HepG2 (cell line): ENCODE data around the gene RDH14. TPM values are rescaled to one million over a fixed set of nuclear protein-coding genes. Genes with fewer than 3 reads are reported as not detected.

Experiments used
- KDM1A ChIP-seq: IDR thresholded peaks from 2 replicates; pipeline ENCODE4 v1.6.1; 2016; ENCODE audit warnings: missing compliant biosample characterization
- MLLT10 ChIP-seq: sonication (generic); formaldehyde crosslinking; IDR thresholded peaks from 2 replicates; pipeline ENCODE4 v1.4.0; 2020; ENCODE audit warnings: missing genetic modification reagents
- NFE2L1 ChIP-seq: sonication (generic); formaldehyde crosslinking; IDR thresholded peaks from 2 replicates; pipeline ENCODE4 v1.4.0; 2020; ENCODE audit warnings: missing genetic modification reagents, mild to moderate bottlenecking, borderline replicate concordance
- POLR2AphosphoS2 ChIP-seq: IDR thresholded peaks from 2 replicates; pipeline ENCODE4 v1.6.1; 2011; ENCODE audit warnings: low read depth, low read length, improper control_type of control experiment
- REPIN1 ChIP-seq: sonication (generic); formaldehyde crosslinking; IDR thresholded peaks from 2 replicates; pipeline ENCODE4 v1.8.0; 2022; ENCODE audit warnings: missing genetic modification reagents, low read depth, mild to moderate bottlenecking, borderline replicate concordance
- RFXAP ChIP-seq: sonication (generic); formaldehyde crosslinking; IDR thresholded peaks from 2 replicates; pipeline ENCODE4 v1.4.0; 2020; ENCODE audit warnings: missing genetic modification reagents, borderline replicate concordance
- SALL1 ChIP-seq: sonication (generic); formaldehyde crosslinking; IDR thresholded peaks from 2 replicates; pipeline ENCODE4 v1.8.0; 2022; ENCODE audit warnings: mild to moderate bottlenecking, missing genetic modification reagents
- SRSF9 ChIP-seq: fragments of 200-400 bp; formaldehyde crosslinking; IDR thresholded peaks from 2 replicates; pipeline ENCODE4 v1.6.1; 2018; ENCODE audit warnings: borderline replicate concordance, mild to moderate bottlenecking, low read depth, low read length; ENCODE audit not compliant: insufficient read depth, poor library complexity, severe bottlenecking
- ZFP41 ChIP-seq: sonication (generic); formaldehyde crosslinking; IDR thresholded peaks from 2 replicates; pipeline ENCODE4 v1.4.0; 2020; ENCODE audit warnings: mild to moderate bottlenecking, missing genetic modification reagents, borderline replicate concordance
- ZNF260 ChIP-seq: sonication (generic); formaldehyde crosslinking; IDR thresholded peaks from 2 replicates; pipeline ENCODE4 v1.4.0; 2020; ENCODE audit warnings: missing genetic modification reagents, low read depth, mild to moderate bottlenecking, borderline replicate concordance
- ZNF274 ChIP-seq: sonication (generic); formaldehyde crosslinking; IDR thresholded peaks from 2 replicates; pipeline ENCODE4 v1.5.1; 2020; ENCODE audit warnings: mild to moderate bottlenecking, missing genetic modification reagents
- ZSCAN25 ChIP-seq: sonication (generic); formaldehyde crosslinking; IDR thresholded peaks from 2 replicates; pipeline ENCODE4 v1.8.0; 2022; ENCODE audit warnings: mild to moderate bottlenecking, missing genetic modification reagents
- polyA plus RNA-seq, 8 experiments: library from polyadenylated mRNA; depleted of rRNA in 3 of 8; stranded (reverse) in 7 of 8; unstranded in 1 of 8; fragments of >200 nt; fragmentation: Illumina TruSeq in 4 of 8; extraction: Trizol in 4 of 8; gene quantifications; 2 replicates each; pipeline versions ENCODE4 v1.2.1 to v1.2.3, GENCODE V29; 2011 to 2016; ENCODE audit warnings: low read depth in 4 of 8, missing spikeins in 1 of 8, mixed read lengths in 1 of 8; ENCODE audit not compliant: insufficient read depth in 1 of 8
- total RNA-seq, 5 experiments: library from RNA; depleted of rRNA; stranded (reverse); fragments of >200 nt; fragmentation: Illumina TruSeq; extraction: Trizol; gene quantifications; 2 replicates each; pipeline ENCODE4 v1.2.3, GENCODE V29; 2016; ENCODE audit warnings: low read depth in 1 of 5
- TF ChIP-seq, protein P1 (sequence below): sonication (generic); formaldehyde crosslinking; conservative IDR thresholded peaks from 2 replicates; pipeline ENCODE4 v1.4.0; 2020; ENCODE audit warnings: missing genetic modification reagents
- TF ChIP-seq, protein P2 (sequence below): sonication (generic); formaldehyde crosslinking; IDR thresholded peaks from 2 replicates; pipeline ENCODE4 v1.8.1; 2023; ENCODE audit warnings: missing genetic modification reagents, inconsistent platforms, borderline replicate concordance
- TF ChIP-seq, protein P3 (sequence below): sonication (generic); formaldehyde crosslinking; IDR thresholded peaks from one replicate; pipeline ENCODE4 v1.5.1; 2020; ENCODE audit warnings: mild to moderate bottlenecking, missing genetic modification reagents; ENCODE audit errors: not compliant biosample characterization

The RDH14 gene
- total and polyA plus RNA-seq, 2 of the 13 experiments (the other 11 are each of a cell fraction or from before 2014, with no cell fraction given) = 27.4 to 39.9 TPM

DNA sequence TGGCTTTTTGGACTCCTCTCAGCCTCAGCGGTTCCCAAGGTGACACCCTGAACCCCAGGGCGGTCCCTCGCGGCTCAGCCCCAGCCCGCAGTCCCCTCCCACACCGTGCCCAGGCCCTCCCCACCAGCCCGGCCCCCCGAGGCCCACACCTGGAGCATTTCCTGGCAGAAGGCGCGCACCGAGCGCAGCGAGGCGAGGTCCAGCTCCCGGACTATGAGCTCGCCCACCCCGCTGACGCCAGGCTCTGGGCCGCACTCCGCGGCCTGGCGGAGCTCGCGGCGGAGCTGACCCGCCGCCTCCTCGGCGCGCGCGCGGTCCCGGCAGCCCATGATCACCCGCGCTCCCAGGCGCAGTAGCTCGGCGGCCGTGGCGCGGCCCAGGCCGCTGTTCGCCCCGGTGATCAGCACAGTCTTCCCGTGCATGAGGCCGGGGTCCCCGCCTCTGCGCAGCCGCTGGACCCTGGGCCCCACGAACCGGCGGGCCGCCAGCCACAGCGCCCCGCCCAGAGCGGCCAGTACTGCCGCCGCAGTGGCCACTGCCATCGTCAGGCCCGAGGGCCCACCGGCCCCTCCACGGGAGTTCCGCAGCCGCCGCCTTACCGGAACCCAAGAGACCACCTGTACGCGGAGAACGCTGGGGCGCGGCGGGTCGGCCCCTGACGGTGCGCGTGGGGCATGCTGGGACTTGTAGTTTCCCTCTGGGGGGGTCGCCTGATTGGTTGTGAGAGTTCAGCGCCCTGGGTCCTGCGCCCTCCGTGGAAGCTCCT, at the start of gene RDH14 (continued):
- TF ChIP-seq, protein P1, sequence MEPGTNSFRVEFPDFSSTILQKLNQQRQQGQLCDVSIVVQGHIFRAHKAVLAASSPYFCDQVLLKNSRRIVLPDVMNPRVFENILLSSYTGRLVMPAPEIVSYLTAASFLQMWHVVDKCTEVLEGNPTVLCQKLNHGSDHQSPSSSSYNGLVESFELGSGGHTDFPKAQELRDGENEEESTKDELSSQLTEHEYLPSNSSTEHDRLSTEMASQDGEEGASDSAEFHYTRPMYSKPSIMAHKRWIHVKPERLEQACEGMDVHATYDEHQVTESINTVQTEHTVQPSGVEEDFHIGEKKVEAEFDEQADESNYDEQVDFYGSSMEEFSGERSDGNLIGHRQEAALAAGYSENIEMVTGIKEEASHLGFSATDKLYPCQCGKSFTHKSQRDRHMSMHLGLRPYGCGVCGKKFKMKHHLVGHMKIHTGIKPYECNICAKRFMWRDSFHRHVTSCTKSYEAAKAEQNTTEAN (CRISPR knock-in tag) = peak; percentile 78
- peak; percentile 22 for TF ChIP-seq ZNF274 (CRISPR knock-in tag)
- TF ChIP-seq KDM1A = peak; percentile 44; the same call in 1 of the 2 replicates
- TF ChIP-seq NFE2L1 = no peak
- TF ChIP-seq, protein P2, sequence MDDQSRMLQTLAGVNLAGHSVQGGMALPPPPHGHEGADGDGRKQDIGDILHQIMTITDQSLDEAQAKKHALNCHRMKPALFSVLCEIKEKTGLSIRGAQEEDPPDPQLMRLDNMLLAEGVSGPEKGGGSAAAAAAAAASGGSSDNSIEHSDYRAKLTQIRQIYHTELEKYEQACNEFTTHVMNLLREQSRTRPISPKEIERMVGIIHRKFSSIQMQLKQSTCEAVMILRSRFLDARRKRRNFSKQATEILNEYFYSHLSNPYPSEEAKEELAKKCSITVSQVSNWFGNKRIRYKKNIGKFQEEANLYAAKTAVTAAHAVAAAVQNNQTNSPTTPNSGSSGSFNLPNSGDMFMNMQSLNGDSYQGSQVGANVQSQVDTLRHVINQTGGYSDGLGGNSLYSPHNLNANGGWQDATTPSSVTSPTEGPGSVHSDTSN (CRISPR knock-in tag) = 0 out of 2 replicates have a peak, but pooled peaks have one; percentile 3
- peak; percentile 93 for TF ChIP-seq SALL1
- TF ChIP-seq, protein P3, sequence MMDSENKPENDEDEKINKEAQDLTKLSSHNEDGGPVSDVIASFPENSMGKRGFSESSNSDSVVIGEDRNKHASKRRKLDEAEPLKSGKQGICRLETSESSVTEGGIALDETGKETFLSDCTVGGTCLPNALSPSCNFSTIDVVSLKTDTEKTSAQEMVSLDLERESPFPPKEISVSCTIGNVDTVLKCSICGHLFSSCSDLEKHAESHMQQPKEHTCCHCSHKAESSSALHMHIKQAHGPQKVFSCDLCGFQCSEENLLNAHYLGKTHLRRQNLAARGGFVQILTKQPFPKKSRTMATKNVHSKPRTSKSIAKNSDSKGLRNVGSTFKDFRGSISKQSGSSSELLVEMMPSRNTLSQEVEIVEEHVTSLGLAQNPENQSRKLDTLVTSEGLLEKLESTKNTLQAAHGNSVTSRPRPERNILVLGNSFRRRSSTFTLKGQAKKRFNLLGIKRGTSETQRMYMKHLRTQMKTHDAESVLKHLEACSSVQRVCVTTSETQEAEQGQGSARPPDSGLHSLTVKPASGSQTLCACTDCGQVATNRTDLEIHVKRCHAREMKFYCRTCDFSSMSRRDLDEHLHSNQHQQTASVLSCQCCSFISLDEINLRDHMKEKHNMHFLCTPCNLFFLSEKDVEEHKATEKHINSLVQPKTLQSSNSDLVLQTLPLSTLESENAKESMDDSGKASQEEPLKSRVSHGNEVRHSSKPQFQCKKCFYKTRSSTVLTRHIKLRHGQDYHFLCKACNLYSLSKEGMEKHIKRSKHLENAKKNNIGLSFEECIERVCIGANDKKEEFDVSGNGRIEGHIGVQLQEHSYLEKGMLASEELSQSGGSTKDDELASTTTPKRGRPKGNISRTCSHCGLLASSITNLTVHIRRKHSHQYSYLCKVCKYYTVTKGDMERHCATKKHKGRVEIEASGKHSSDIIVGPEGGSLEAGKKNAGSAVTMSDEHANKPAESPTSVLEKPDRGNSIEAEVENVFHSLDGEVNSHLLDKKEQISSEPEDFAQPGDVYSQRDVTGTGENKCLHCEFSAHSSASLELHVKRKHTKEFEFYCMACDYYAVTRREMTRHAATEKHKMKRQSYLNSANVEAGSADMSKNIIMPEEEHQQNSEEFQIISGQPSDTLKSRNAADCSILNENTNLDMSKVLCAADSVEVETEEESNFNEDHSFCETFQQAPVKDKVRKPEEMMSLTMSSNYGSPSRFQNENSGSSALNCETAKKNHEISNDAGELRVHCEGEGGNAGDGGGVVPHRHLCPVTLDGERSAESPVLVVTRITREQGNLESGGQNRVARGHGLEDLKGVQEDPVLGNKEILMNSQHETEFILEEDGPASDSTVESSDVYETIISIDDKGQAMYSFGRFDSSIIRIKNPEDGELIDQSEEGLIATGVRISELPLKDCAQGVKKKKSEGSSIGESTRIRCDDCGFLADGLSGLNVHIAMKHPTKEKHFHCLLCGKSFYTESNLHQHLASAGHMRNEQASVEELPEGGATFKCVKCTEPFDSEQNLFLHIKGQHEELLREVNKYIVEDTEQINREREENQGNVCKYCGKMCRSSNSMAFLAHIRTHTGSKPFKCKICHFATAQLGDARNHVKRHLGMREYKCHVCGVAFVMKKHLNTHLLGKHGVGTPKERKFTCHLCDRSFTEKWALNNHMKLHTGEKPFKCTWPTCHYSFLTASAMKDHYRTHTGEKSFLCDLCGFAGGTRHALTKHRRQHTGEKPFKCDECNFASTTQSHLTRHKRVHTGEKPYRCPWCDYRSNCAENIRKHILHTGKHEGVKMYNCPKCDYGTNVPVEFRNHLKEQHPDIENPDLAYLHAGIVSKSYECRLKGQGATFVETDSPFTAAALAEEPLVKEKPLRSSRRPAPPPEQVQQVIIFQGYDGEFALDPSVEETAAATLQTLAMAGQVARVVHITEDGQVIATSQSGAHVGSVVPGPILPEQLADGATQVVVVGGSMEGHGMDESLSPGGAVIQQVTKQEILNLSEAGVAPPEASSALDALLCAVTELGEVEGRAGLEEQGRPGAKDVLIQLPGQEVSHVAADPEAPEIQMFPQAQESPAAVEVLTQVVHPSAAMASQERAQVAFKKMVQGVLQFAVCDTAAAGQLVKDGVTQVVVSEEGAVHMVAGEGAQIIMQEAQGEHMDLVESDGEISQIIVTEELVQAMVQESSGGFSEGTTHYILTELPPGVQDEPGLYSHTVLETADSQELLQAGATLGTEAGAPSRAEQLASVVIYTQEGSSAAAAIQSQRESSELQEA (CRISPR knock-in tag) = no peak
- TF ChIP-seq SRSF9 = no peak
- no peak; the same call in 1 of the 2 replicates for TF ChIP-seq ZSCAN25
- peak; percentile 75 for TF ChIP-seq RFXAP (CRISPR knock-in tag)
- peak; percentile 47; the same call in 1 of the 2 replicates for TF ChIP-seq ZFP41 (CRISPR knock-in tag)
- no peak for TF ChIP-seq ZNF260 (CRISPR knock-in tag)
- TF ChIP-seq MLLT10 (CRISPR knock-in tag) = no peak
- peak; percentile 76 for TF ChIP-seq REPIN1
- 0 out of 2 replicates have a peak, but pooled peaks have one; percentile 62 for TF ChIP-seq POLR2AphosphoS2
